Heart left ventricle (tissue), 16 donors: ENCODE data around the gene SERPINB6. TPM values are rescaled to one million over a fixed set of nuclear protein-coding genes. Genes with fewer than 3 reads are reported as not detected.
"Not testable (repeated sequence)": the region's sequence is repeated elsewhere in the genome, so short reads cannot be mapped to it uniquely, and the experiment has no call there.

Experiments
- ATAC-seq, 4 donors: fragments of 200-7000 bp; cut with Tn5 transposase; one replicate each; pipeline ENCODE4 v1.9.1; 2020 to 2022; ENCODE audit warnings: moderate library complexity in 4 of 4, mild to moderate bottlenecking in 3 of 4, moderate number of reproducible peaks in 1 of 4
- DNase-seq, 5 donors: peaks; one replicate each; pipeline ENCODE4 v3.0.0-alpha.2; 2020
- H3K27ac ChIP-seq, 12 donors: fragments of 200-600 bp; sonication (generic) in 4 of 12; one replicate each; pipeline versions ENCODE4 v1.5.0 to v1.8.0; 2016 to 2022; ENCODE audit warnings: mild to moderate bottlenecking in 2 of 12
- H3K27me3 ChIP-seq, 9 donors: fragments of 200-600 bp; sonication (generic) in 2 of 9; one replicate each; pipeline versions ENCODE4 v1.5.1 to v1.8.0; 2016 to 2022; ENCODE audit warnings: mild to moderate bottlenecking in 3 of 9
- H3K36me3 ChIP-seq, 9 donors: fragments of 200-600 bp; sonication (generic) in 2 of 9; one replicate each; pipeline versions ENCODE4 v1.5.0 to v1.8.0; 2018 to 2022; ENCODE audit warnings: mild to moderate bottlenecking in 2 of 9
- H3K4me1 ChIP-seq, 12 donors: fragments of 200-600 bp; sonication (generic) in 4 of 12; one replicate each; pipeline versions ENCODE4 v1.5.0 to v1.8.0; 2016 to 2022; ENCODE audit warnings: mild to moderate bottlenecking in 3 of 12
- H3K4me3 ChIP-seq, 12 donors: fragments of 200-600 bp; sonication (generic) in 4 of 12; one replicate each; pipeline versions ENCODE4 v1.5.0 to v1.8.0; 2017 to 2022; ENCODE audit warnings: mild to moderate bottlenecking in 9 of 12, moderate library complexity in 4 of 12
- H3K9me3 ChIP-seq, 12 donors: fragments of 200-600 bp; sonication (generic) in 4 of 12; one replicate each; pipeline versions ENCODE4 v1.5.0 to v1.8.0; 2016 to 2022; ENCODE audit warnings: mild to moderate bottlenecking in 1 of 12
- CTCF ChIP-seq, 12 donors: fragments of 200-600 bp; sonication (generic) in 4 of 12; IDR thresholded peaks; one replicate each; pipeline versions ENCODE4 v1.5.0 to v1.8.0; 2018 to 2022; ENCODE audit warnings: antibody characterized with exemption in 12 of 12, mild to moderate bottlenecking in 5 of 12
- POLR2A ChIP-seq, 2 donors: fragments of 450-650 bp; IDR thresholded peaks; one replicate each; pipeline ENCODE4 v1.6.1; 2017; ENCODE audit warnings: antibody characterized with exemption in 2 of 2, mild to moderate bottlenecking in 2 of 2, moderate library complexity in 2 of 2
- WGBS, 4 donors: extraction: QIAGEN DNeasy Blood & Tissue Kit in 2 of 4; methylation state at CpG; one replicate each; pipeline versions ENCODE4 v1.1.5 to v1.1.7; 2013 to 2018; 5-methylcytosine and 5-hydroxymethylcytosine counted together
- intact Hi-C, 10 donors: fragments of 100-400 bp; cut with DNase I; formaldehyde crosslinking; loops; one replicate each; pipeline versions ENCODE4 v1.11.1 to v1.14.2; 2022
- polyA plus RNA-seq, 2 donors: library from polyadenylated mRNA; stranded (reverse); fragments of 200-250 nt; gene quantifications; one replicate each; pipeline ENCODE4 v1.2.3, GENCODE V29; 2013
- total RNA-seq, 9 donors: library from RNA; depleted of rRNA in 2 of 9; stranded (reverse); fragments of >200 nt in 2 of 9; fragmentation: NEBNext Ultra II Directional in 3 of 9; extraction: Animal tissue kit (Norgen Biotek cat#: 25700) in 3 of 9; gene quantifications; one replicate each; pipeline versions ENCODE4 v1.1.0 to v1.2.4, GENCODE V29; 2016 to 2023
- donor health status: ischemic (EF 13 %, LVEDD 7.1; RV severe dilation, severe dysfunction).
- donor health status: healthy with polysubstance abuse.
- donor health status: DM: no; HTN: yes; CAD: no.
- donor health status: DM: no; HTN: no; CAD: no.
- donor health status: ischemic (EF 25% LVEDD 6.9; RV normal size, moderate dysfunction).
- donor health status: ischemic (EF 25% LVEDD 5.7; RV mildly dilated, moderate dysfunction).
- donor health status: healthy.
- donor health status: DM: yes; HTN: yes; CAD: no.
- donor health status: ischemic (EF 35%, LVEDD 5.7; RV mildly dilated, moderate dysfunction).
- donor health status: nonischemic (EF 11% LVEDD 7.7; RV severe dilation, severe dysfunction).
- donor health status: DM: yes; HTN: yes; CAD: no.
- donor health status: PGD.
- donor health status: ischemic (EF 29% LVEDD 5.4; RV normal size, mild dysfunction).
- donor health status: nonischemic (EF 23%, LVEDD 6.1; RV moderate dilation, normal function).

Gene SERPINB6
- total and polyA plus RNA-seq, 11 donors, result 146 to 246 (median 186) TPM

DNA sequence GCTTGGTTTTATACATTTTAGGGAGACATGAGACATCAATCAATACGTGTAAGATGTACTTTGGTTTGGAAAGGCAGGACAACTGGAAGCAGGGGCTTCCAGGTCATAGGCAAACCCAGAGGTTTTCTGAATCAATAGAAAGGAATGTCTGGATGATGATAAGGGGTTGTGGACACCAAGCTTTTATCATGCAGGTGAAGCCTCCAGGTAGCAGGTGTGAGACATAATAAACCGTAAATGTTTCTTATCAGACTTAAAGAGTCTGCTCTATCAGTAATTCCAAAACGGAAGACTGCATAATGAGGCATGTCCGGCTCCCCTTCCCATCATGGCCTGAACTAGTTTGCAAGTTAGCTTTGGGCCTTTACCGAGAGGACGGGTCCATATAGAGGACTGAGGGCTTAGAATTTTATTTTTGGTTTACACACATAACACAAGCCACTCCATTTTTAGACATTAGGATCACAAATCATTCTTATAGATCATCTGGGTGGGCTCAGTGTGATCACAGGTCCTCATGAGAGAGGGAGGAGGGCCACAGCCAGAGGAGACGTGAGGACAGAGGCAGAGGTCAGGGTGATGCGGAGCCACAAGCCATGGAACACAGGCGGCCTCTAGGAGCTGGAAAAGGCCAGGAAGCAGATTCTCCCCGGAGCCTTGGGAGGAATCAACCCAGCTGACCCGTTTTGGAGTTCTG, 57.6 kb downstream of the SERPINB6 start:
- Histone ChIP-seq H3K27ac (no peak overlapping the region), H3K4me1 (peaks cover 0 to 10% (median 0%) of the 10 kb centered on the region in 12 donors), H3K4me3 (no peak overlapping the region), H3K27me3 (no peaks in the 10 kb centered on the region), H3K9me3 (no peaks in the 10 kb centered on the region), H3K36me3 (no peaks in the 10 kb centered on the region)
- DNase-seq (no peak), ATAC-seq (no peak)
- intact Hi-C loops, result loop anchor here in 4 of 10 donors (5.0 to 10.0 kb wide), 2 partner anchors 66 to 129 kb away; no protein-coding TSS in a partner anchor
- TF ChIP-seq CTCF (IDR thresholded peaks at IDR 0.05) (no peak), POLR2A (IDR thresholded peaks at IDR 0.05) (no peak)
- WGBS, 4 donors, result 89 to 91% (median 90%) methylated on average over 11 of the region's 11 CpGs

- no peak for DNase-seq
- WGBS, 4 donors, result 77 to 88% (median 85%) methylated on average over 4 of the region's 4 CpGs
- intact Hi-C loops, result loop anchor here in 4 of 10 donors (5.0 to 10.0 kb wide), 2 partner anchors 64 to 126 kb away; no protein-coding TSS in a partner anchor
- Histone ChIP-seq H3K4me1 (peaks cover 0 to 4% (median 0%) of the 10 kb centered on the region in 12 donors), H3K4me3 (no peak overlapping the region), H3K36me3 (no peaks in the 10 kb centered on the region), H3K27ac (no peak overlapping the region), H3K27me3 (no peaks in the 10 kb centered on the region), H3K9me3 (no peaks in the 10 kb centered on the region)
- ATAC-seq, result no peak
- TF ChIP-seq CTCF (IDR thresholded peaks at IDR 0.05), result no peak
Observed at GRCh38 chr6:2911171-2911570, 60.2 kb downstream of the SERPINB6 start.

DNA sequence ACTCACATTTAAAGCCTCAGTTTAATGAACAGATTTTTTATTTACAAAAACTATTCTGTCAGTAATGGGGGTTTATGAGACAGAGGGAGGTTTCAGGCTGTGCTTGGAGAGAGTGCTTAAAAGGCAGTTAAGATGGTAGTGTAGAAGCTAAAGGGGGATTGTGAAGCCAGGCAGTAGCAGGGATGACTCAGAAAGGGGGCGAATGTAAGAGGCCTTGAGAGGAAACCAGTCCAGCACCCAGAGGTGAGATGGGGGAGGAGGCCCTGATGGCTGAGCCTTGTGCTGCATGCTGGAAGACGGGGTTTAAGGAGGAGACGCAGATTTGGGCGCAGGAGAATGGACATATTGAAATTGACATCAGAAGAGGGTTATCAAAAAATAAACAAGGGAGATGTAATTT, 61.6 kb downstream of the SERPINB6 start:
- Histone ChIP-seq H3K4me1 (peaks cover 0 to 6% (median 3%) of the 10 kb centered on the region in 12 donors), H3K9me3 (no peaks in the 10 kb centered on the region), H3K36me3 (no peaks in the 10 kb centered on the region), H3K4me3 (no peak overlapping the region), H3K27ac (no peak overlapping the region), H3K27me3 (no peaks in the 10 kb centered on the region)
- 92 to 97% (median 94%) methylated on average over 4 of the region's 4 CpGs for WGBS, 4 donors
- no peak for TF ChIP-seq CTCF (IDR thresholded peaks at IDR 0.05)
- no peak for TF ChIP-seq POLR2A (IDR thresholded peaks at IDR 0.05)
- intact Hi-C loops, result loop anchor here in 5 of 10 donors (5.0 to 10.0 kb wide), 3 partner anchors 55 to 125 kb away; no protein-coding TSS in a partner anchor
- no peak for ATAC-seq
- no peak for DNase-seq

DNA sequence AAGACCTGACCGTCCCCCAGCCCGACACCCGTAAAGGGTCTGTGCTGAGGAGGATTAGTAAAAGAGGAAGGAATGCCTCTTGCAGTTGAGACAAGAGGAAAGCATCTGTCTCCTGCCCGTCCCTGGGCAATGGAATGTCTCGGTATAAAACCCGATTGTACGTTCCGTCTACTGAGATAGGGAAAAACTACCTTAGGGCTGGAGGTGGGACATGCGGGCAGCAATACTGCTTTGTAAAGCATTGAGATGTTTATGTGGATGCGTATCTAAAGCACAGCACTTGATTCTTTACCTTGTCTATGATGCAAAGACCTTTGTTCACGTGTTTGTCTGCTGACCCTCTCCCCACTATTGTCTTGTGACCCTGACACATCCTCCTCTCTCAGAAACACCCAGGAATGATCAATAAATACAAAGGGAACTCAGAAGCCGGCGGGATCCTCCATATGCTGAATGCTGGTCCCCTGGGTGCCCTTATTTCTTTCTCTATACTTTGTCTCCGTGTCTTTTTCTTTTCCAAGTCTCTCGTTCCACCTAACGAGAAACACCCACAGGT, 62.2 kb downstream of the SERPINB6 start:
- intact Hi-C loops, result loop anchor here in 1 of 10 donors (10.0 kb wide), 1 partner anchor 54 kb away; no protein-coding TSS in a partner anchor
- not testable (repeated sequence) for H3K4me3 ChIP-seq, H3K9me3 ChIP-seq, DNase-seq, ATAC-seq, H3K27me3 ChIP-seq, H3K4me1 ChIP-seq, H3K27ac ChIP-seq, H3K36me3 ChIP-seq
- WGBS, 4 donors, result 75 to 87% (median 79%) methylated on average over 16 of the region's 16 CpGs

DNA sequence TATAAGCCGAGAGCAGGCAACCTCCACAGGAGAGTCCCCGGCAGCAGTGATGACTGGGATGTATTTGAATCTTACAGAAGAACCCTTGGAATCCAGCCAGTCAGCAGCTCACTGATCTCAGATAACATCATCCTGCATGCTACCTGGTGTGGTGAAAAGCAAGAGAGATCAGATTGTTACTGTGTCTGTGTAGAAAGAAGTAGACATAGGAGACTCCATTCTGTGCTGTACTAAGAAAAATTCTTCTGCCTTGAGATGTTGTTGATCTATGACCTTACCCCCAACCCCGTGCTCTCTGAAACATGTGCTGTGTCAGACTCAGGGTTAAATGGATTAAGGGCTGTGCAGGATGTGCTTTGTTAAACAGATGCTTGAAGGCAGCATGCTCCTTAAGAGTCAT, 62.9 kb downstream of the SERPINB6 start:
- H3K4me3 ChIP-seq, H3K27ac ChIP-seq, ATAC-seq, H3K36me3 ChIP-seq, H3K4me1 ChIP-seq, H3K9me3 ChIP-seq, DNase-seq, H3K27me3 ChIP-seq: not testable (repeated sequence)
- WGBS, 4 donors, result 54 to 71% (median 63%) methylated on average over 3 of the region's 3 CpGs
- intact Hi-C loops, result loop anchor here in 1 of 10 donors (10.0 kb wide), 1 partner anchor 54 kb away; no protein-coding TSS in a partner anchor

- Histone ChIP-seq H3K4me3 (peak overlapping the region; percentile 56 to 98 (median 84)), H3K27ac (peak overlapping the region; percentile 81 to 95 (median 91)), H3K4me1 (peaks cover 0 to 42% (median 21%) of the 10 kb centered on the region in 12 donors), H3K36me3 (peaks cover 0 to 19% (median 16%) of the 10 kb centered on the region in 9 donors)
- H3K9me3 ChIP-seq, H3K27me3 ChIP-seq, DNase-seq: not testable (repeated sequence)
- peak in 3 of 4 donors; percentile 11 to 78 (median 68) for ATAC-seq
- WGBS, 4 donors, result 18 to 61% (median 29%) methylated on average over 3 to 34 of the region's 39 CpGs
- intact Hi-C loops, result loop anchor here in 5 of 10 donors (2.0 to 10.0 kb wide), 5 partner anchors 27 to 57 kb away; no protein-coding TSS in a partner anchor
Observed at GRCh38 chr6:2903411-2904185, 67.8 kb downstream of the SERPINB6 start.
